ENCODE measurements around the gene ACOT9. TPM values are rescaled to one million over a fixed set of nuclear protein-coding genes. Genes with fewer than 3 reads are reported as not detected.
"Not testable (repeated sequence)": the region's sequence is repeated elsewhere in the genome, so short reads cannot be mapped to it uniquely, and the experiment has no call there.

The ACOT9 gene
- total RNA-seq, 2 donors from 2014 or later: 23.6 to 26.0 TPM

DNA sequence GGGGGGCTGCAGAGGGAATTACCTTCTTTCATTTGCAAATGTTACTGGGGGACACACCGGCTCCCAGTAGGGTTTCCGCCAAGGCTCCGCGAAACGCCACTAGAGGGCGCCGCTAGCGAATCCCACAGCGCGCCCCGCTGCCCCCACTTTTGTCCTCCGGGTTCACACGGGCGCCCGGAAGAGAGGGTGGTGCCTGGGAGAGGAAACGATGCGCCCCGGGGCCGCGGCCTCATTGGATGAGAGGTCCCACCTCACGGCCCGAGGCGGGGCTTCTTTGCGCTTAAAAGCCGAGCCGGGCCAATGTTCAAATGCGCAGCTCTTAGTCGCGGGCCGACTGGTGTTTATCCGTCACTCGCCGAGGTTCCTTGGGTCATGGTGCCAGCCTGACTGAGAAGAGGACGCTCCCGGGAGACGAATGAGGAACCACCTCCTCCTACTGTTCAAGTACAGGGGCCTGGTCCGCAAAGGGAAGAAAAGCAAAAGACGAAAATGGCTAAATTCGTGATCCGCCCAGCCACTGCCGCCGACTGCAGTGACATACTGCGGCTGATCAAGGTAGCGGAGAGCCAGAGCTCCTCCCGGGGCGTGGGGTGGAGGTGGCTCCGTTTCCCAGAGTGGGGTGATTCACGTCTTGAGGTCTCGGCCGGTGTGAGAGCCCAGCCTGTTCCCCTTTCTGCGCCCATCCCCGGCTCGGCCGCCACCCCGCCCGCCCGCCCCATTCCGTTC is 40.0 kb upstream of the ACOT9 start, which contains the start of gene SAT1:
Gene SAT1 (plus strand): TSS at position 311 of the 726 bp plus-strand sequence. CDS start 179 bp downstream, at position 490.
- TF ChIP-seq CTCF (IDR thresholded peaks at IDR 0.05): peak; percentile 74

GRCh38 chrX:23782455-23782854 is 39.4 kb upstream of the ACOT9 start:
- no peaks in the 10 kb centered on the region for H3K4me1 ChIP-seq
- H3K27ac ChIP-seq: no peak overlapping the region
- H3K9ac ChIP-seq (ENCODE audit: low read depth in 2 of 2, low read length in 2 of 2): peak overlapping the region in 1 of 2 donors; percentile 70
- H3K9me3 ChIP-seq: no peaks in the 10 kb centered on the region
- H3K36me3 ChIP-seq: no peaks in the 10 kb centered on the region
- TF ChIP-seq CTCF (IDR thresholded peaks at IDR 0.05): no peak
- DNase-seq: no peak
- H3K27me3 ChIP-seq: no peaks in the 10 kb centered on the region
- H3K4me3 ChIP-seq: no peak overlapping the region
- intact Hi-C loops (cut with DNase I): loop anchor here (5.0 kb wide), 1 partner anchor 120 kb away; no protein-coding TSS in a partner anchor

More for the DNA sequence above, 40.0 kb upstream of the ACOT9 start, which contains the start of gene SAT1:
- peak within 1 kb of the TSS; percentile 42 for H3K4me3 ChIP-seq
- H3K27me3 ChIP-seq: no peaks in the 10 kb centered on the region
- peak; percentile 95 for DNase-seq
- no peaks in the 10 kb centered on the region for H3K4me1 ChIP-seq
- no peaks in the 10 kb centered on the region for H3K9me3 ChIP-seq
- H3K27ac ChIP-seq: peak within 1 kb of the TSS; percentile 80
- H3K9ac ChIP-seq (ENCODE audit: low read depth in 2 of 2, low read length in 2 of 2): peak within 1 kb of the TSS; percentile 67 to 85
- intact Hi-C loops (cut with DNase I): loop anchor here (5.0 kb wide), 1 partner anchor 119 kb away; no protein-coding TSS in a partner anchor
- no peaks in the 10 kb centered on the region for H3K36me3 ChIP-seq

DNA sequence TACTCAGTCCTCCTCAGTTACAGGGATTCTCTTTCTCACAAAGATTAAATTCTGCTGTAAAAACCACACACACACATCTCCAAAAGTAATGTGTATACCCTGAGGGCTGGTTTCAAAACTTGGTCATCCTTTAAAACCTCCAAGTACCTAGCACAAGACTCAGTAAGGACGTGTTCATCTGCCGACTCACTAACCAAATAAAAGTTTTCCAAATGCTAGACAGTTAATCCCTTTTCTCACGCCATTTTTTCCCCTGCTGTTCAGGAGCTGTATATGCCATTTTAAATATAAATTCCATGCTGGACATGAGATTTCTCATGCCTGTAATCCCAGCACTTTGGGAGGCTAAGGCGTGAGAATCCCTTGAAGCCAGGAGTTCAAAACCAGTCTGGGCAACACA is 35.9 kb upstream of the ACOT9 start:
- DNase-seq: no peak
- Histone ChIP-seq H3K9ac (ENCODE audit: low read depth in 2 of 2, low read length in 2 of 2) (no peak overlapping the region), H3K27ac (no peak overlapping the region), H3K4me3 (no peak overlapping the region), H3K36me3 (no peaks in the 10 kb centered on the region), H3K9me3 (no peaks in the 10 kb centered on the region), H3K4me1 (no peaks in the 10 kb centered on the region), H3K27me3 (no peaks in the 10 kb centered on the region)
- TF ChIP-seq CTCF (IDR thresholded peaks at IDR 0.05): no peak
- intact Hi-C loops (cut with DNase I): no loop called here

DNA sequence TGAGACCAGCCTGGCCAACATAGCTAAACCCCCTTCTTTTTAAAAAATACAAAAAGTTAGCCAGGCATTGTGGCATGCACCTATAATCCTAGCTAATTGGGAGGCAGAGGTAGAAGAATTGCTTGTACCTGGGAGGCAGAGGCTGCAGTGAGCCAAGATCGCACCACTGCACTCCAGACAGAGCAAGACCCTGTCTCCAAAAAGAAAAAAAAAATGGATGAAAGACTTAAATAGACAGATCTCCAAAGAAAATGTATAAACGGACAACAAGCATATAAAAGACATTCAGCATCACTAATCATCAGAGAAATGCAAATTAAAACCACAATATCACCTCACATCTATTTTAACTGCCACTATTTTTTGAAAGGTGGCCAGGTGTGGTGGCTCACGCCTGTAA is 33.3 kb upstream of the ACOT9 start:
- intact Hi-C loops (cut with DNase I): no loop called here
- Histone ChIP-seq H3K36me3 (no peaks in the 10 kb centered on the region), H3K4me3 (no peak overlapping the region), H3K4me1 (no peaks in the 10 kb centered on the region), H3K27ac (no peak overlapping the region), H3K27me3 (no peaks in the 10 kb centered on the region), H3K9me3 (no peaks in the 10 kb centered on the region), H3K9ac (ENCODE audit: low read depth in 2 of 2, low read length in 2 of 2) (no peak overlapping the region)
- no peak for TF ChIP-seq CTCF (IDR thresholded peaks at IDR 0.05)
- no peak for DNase-seq

- no peak overlapping the region for H3K27ac ChIP-seq
- H3K36me3 ChIP-seq: no peaks in the 10 kb centered on the region
- H3K27me3 ChIP-seq: no peaks in the 10 kb centered on the region
- intact Hi-C loops (cut with DNase I): no loop called here
- no peaks in the 10 kb centered on the region for H3K4me1 ChIP-seq
- TF ChIP-seq CTCF (IDR thresholded peaks at IDR 0.05): no peak
- no peak overlapping the region for H3K9ac ChIP-seq (ENCODE audit: low read depth in 2 of 2, low read length in 2 of 2)
- H3K9me3 ChIP-seq: no peaks in the 10 kb centered on the region
- no peak overlapping the region for H3K4me3 ChIP-seq
- DNase-seq: no peak
Observed at GRCh38 chrX:23773601-23774175, 30.6 kb upstream of the ACOT9 start.

- intact Hi-C loops (cut with DNase I); H3K4me1 ChIP-seq; H3K27me3 ChIP-seq; H3K27ac ChIP-seq; DNase-seq; H3K9ac ChIP-seq (ENCODE audit: low read depth in 2 of 2, low read length in 2 of 2); H3K9me3 ChIP-seq; H3K4me3 ChIP-seq; H3K36me3 ChIP-seq: not testable (repeated sequence)
Observed at GRCh38 chrX:23771086-23771485, 28.0 kb upstream of the ACOT9 start.

Data from colonic mucosa (tissue), 4 donors.